ENCODE data around the gene GPR27. TPM values are rescaled to one million over a fixed set of nuclear protein-coding genes. Genes with fewer than 3 reads are reported as not detected.

The GPR27 gene
- total and polyA plus RNA-seq, 10 of the 15 experiments (the other 5 are each of a cell fraction or from before 2014, with no cell fraction given) = not detected

DNA sequence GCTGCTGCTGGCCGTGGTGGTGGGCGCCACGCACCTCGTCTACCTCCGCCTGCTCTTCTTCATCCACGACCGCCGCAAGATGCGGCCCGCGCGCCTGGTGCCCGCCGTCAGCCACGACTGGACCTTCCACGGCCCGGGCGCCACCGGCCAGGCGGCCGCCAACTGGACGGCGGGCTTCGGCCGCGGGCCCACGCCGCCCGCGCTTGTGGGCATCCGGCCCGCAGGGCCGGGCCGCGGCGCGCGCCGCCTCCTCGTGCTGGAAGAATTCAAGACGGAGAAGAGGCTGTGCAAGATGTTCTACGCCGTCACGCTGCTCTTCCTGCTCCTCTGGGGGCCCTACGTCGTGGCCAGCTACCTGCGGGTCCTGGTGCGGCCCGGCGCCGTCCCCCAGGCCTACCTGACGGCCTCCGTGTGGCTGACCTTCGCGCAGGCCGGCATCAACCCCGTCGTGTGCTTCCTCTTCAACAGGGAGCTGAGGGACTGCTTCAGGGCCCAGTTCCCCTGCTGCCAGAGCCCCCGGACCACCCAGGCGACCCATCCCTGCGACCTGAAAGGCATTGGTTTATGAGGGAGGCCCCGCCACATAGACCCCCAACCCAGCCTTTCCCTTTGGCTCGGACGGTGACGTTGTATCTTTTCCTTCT is 1.1 kb downstream of the GPR27 start (continued):
- TF ChIP-seq, protein P1, sequence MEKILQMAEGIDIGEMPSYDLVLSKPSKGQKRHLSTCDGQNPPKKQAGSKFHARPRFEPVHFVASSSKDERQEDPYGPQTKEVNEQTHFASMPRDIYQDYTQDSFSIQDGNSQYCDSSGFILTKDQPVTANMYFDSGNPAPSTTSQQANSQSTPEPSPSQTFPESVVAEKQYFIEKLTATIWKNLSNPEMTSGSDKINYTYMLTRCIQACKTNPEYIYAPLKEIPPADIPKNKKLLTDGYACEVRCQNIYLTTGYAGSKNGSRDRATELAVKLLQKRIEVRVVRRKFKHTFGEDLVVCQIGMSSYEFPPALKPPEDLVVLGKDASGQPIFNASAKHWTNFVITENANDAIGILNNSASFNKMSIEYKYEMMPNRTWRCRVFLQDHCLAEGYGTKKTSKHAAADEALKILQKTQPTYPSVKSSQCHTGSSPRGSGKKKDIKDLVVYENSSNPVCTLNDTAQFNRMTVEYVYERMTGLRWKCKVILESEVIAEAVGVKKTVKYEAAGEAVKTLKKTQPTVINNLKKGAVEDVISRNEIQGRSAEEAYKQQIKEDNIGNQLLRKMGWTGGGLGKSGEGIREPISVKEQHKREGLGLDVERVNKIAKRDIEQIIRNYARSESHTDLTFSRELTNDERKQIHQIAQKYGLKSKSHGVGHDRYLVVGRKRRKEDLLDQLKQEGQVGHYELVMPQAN (conservative IDR thresholded peaks at IDR 0.05) = no peak
- no peak for TF ChIP-seq FOXM1 (IDR thresholded peaks at IDR 0.05; ENCODE audit: low read depth, low read length)

DNA sequence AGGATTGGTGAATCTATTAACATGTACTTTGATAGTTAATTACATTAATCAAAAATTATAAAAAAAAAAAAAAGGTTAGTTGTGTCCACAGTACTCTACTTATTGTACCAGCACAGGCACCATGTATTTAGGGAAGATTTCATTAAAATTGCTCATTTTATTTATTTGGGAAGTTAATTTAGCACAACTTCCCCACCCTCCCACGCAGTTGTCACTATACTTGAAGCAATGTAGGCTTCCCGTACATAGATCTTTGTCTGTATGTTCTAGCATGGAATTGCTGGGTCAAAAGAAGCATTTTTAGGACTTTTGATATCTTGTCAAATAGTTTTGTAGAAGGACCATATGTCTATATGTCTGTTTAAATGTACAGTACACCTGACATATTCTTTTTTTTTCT is 4.4 kb downstream of the GPR27 start:
- FAIRE-seq (no peak), ATAC-seq (no peak), DNase-seq (ENCODE audit: low read depth, low spot score) (no peak)
- Histone ChIP-seq H3K4me2 (ENCODE audit: control insufficient read depth, insufficient read depth) (no peak overlapping the region), H3K27ac (ENCODE audit: control insufficient read depth, insufficient read depth) (no peak overlapping the region), H3K4me1 (ENCODE audit: control insufficient read depth, insufficient read depth, low read length) (no peaks in the 10 kb centered on the region), H3K4me3 (no peak overlapping the region), H3K9me3 (replicated peaks; ENCODE audit: control insufficient read depth, insufficient read depth, low read length) (no peaks in the 10 kb centered on the region), H2AFZ (ENCODE audit: control insufficient read depth, low read depth, low read length) (no peak overlapping the region), H3K27me3 (replicated peaks in 1 of 2; ENCODE audit: control insufficient read depth in 2 of 2, insufficient read depth in 2 of 2, low read length in 1 of 2) (peaks cover 4 to 8% of the 10 kb centered on the region in 2 experiments; a peak in 2 of 4 replicates), H3K79me2 (ENCODE audit: control insufficient read depth, insufficient read depth, low read length) (no peaks in the 10 kb centered on the region), H3K9ac (ENCODE audit: control insufficient read depth, insufficient read depth, low read length) (no peak overlapping the region), H4K20me1 (ENCODE audit: control insufficient read depth, insufficient read depth) (no peaks in the 10 kb centered on the region), H3K36me3 (ENCODE audit: control insufficient read depth in 2 of 2, insufficient read depth in 2 of 2, low read length in 1 of 2) (no peaks in the 10 kb centered on the region)
- BruUV-seq (replicated peaks) = no TSS peak
- TF ChIP-seq ZNF384 (IDR thresholded peaks at IDR 0.05; ENCODE audit: borderline replicate concordance, low read depth, low read length) (no peak), ZNF24 (IDR thresholded peaks at IDR 0.05) (no peak), ZNF207 (IDR thresholded peaks at IDR 0.05; ENCODE audit: borderline replicate concordance) (no peak), RFX5 (IDR thresholded peaks at IDR 0.05; ENCODE audit: low read depth, low read length) (no peak), FOXM1 (IDR thresholded peaks at IDR 0.05; ENCODE audit: low read depth, low read length) (no peak)
- TF ChIP-seq, protein P2, sequence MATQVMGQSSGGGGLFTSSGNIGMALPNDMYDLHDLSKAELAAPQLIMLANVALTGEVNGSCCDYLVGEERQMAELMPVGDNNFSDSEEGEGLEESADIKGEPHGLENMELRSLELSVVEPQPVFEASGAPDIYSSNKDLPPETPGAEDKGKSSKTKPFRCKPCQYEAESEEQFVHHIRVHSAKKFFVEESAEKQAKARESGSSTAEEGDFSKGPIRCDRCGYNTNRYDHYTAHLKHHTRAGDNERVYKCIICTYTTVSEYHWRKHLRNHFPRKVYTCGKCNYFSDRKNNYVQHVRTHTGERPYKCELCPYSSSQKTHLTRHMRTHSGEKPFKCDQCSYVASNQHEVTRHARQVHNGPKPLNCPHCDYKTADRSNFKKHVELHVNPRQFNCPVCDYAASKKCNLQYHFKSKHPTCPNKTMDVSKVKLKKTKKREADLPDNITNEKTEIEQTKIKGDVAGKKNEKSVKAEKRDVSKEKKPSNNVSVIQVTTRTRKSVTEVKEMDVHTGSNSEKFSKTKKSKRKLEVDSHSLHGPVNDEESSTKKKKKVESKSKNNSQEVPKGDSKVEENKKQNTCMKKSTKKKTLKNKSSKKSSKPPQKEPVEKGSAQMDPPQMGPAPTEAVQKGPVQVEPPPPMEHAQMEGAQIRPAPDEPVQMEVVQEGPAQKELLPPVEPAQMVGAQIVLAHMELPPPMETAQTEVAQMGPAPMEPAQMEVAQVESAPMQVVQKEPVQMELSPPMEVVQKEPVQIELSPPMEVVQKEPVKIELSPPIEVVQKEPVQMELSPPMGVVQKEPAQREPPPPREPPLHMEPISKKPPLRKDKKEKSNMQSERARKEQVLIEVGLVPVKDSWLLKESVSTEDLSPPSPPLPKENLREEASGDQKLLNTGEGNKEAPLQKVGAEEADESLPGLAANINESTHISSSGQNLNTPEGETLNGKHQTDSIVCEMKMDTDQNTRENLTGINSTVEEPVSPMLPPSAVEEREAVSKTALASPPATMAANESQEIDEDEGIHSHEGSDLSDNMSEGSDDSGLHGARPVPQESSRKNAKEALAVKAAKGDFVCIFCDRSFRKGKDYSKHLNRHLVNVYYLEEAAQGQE (IDR thresholded peaks at IDR 0.05; ENCODE audit: low read depth, low read length) = no peak
- intact Hi-C loops (cut with micrococcal nuclease; ENCODE audit: unreplicated experiment) (no loop called here), in situ Hi-C loops (cut with MboI) (no loop called here)
- RAD21 ChIA-PET (ENCODE audit: unreplicated experiment) = no interaction called here
- SMC1A ChIA-PET (ENCODE audit: uncharacterized antibody, unreplicated experiment) = no interaction called here
- POLR2A ChIA-PET = no interaction called here
- CTCF ChIA-PET = no interaction called here
- 8% methylated on average over 2 of the region's 2 CpGs for WGBS (ENCODE audit: insufficient coverage, insufficient replicate concordance, low lambda C conversion rate, missing lambda C conversion rate)
